Epidermal melanocyte (primary cell): ENCODE data around the gene TTC8.
"Not testable (repeated sequence)": the region's sequence is repeated elsewhere in the genome, so short reads cannot be mapped to it uniquely, and the experiment has no call there.

Source experiments
- DNase-seq: peaks from one replicate; pipeline ENCODE4 v3.0.0; 2011; ENCODE audit warnings: low spot score; ENCODE audit not compliant: insufficient read length

Gene TTC8

DNA sequence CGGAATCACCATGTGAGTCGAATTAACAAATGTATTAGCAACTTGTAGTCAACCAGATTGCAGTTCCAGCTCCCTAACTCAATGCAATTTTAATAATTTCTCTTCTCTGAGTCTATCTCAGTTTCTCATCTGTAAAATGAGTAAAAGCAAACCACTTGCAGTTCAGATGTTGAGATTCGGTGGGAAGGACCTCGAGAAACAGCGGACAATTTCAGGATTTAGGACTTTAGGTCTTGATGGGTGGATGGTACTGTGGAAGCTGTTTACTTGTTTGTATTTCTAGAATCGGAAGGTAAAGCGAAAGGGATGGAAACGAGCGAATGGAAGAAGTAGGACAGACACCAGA, 510 bp upstream of the TTC8 start:
- DNase-seq, result no peak

DNA sequence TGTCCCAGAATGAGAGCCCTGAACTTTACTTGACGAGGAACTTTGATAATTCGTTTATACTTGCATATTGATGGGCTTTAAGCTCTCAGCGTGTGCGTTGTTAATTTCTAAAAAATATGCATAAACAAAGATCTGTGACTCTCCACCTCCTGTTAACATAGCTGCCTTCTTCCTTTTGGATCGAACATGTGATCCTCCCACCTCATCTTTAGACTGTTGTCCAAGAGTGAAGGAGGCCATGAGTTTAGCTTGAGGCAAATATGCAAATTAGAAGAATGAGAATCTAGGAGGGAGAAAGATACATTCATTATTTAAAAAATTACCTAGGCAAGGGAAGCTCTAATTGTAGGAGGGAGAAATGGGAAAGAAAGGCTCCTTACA, 617 bp downstream of the TTC8 start:
- DNase-seq, result no peak

DNA sequence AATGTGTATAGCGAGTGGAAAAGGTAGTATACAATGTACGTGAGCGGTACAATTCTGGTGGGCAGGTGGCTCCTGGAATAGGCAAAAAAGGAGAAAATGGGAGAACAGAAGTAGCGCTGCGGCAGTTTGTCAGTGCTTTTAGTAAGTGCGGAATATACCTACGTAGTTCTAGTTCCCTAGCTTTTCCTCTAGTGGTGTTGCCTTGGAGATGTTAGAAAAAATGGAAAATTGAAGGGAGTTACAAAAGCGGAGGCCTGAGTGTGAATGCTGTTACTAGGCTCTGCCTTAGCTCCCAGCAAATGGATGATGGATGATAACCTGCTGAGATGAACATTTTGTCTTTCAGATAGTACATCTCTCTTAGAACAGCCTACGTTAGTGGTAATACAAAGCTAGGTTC, 1.1 kb downstream of the TTC8 start:
- DNase-seq, result no peak

DNA sequence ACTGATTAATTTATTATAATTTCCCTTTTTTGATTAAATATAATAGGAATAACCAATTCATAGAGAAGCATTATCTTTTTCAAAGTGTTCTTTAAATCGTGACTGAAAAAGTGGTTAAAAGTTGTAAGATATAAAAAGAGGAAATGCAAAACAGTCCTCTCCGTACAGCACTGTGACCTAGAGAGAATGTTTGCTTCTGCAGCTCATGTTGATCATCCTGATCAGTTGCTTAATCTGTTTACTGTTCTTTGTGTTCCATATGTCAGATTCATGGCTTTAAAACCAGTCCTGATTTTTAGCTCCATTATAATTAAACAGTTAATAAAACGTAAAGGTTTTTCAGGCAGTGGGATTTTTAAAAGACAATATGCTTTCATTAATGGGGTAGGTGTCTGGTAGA, 4.7 kb downstream of the TTC8 start:
- DNase-seq, result no peak

DNA sequence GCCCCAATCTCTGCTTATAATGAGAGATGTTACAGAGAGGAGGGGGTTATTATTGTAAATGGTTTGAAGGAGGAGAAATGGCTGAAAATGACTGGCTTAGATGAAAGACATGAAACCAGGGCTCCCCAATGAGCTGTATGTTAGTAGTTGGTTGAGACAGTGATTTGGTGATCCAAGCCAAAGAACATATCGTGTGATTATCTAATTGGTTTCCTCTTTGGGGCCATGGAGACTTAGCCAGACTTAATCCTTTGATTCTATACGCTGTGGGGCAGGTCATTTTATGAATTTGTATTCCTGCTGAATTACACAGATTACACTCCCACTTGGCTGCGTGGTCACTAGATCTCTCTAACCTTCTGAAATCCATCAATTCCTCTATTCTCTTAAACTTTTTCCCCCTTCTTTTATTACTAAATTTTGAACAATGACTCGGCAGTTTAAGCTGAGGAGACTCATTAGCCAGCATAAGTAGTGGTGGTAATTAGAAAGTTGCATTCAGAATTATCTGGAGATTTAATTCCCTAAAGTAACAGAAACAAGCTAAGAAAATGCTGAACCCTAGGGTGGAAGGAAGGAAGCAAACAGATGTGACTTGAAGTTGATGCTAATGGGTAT, 5.3 kb downstream of the TTC8 start:
- DNase-seq, result no peak

- no peak for DNase-seq
Observed at GRCh38 chr14:88831284-88831683, 6.8 kb downstream of the TTC8 start.

DNA sequence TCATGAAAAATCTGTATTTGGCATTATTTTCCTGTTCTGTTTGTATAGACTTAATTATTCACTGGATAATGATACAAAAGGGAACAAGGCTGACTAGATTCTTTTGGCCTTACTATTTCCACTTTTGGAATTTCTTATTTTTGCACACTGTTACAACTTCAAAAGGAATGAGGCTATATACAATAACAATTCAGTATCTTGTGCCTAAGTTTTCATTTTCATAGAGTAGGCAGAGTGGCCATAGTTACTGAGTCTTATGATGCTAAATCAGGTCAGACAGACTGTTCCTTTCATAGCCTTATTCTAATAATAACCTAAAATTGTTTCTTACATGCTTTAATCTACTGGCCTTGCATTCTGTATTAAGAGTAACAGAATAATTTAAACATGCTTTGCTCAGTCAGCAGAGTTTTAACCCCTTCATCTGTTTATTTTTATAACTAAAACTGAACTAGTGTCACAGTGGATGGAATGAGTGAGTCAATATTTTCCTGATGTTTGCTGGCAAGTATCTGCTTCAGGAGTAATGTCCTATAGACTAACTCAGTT, 10.5 kb downstream of the TTC8 start:
- DNase-seq, result no peak

DNA sequence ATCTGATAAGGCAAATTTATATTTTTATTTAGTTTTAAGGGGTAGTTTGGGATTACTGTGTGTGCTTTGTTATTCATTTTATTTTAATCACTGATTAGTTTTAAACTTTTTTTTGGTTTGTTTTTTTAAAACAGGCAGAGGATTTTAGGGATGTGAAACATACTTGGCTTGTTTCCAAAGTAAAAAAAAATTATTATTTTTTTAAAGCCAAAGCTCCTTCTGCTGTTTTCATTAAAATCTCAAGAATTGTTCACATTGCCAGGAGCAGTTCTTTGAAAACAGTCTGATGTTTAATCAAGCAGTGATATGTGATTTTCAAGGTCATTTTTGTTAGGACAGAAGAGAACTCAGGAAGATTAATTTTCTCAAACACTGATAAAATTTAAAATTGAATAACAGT, 11.2 kb downstream of the TTC8 start:
- no peak for DNase-seq

- DNase-seq, result no peak
Observed at GRCh38 chr14:88837495-88837894, 13.0 kb downstream of the TTC8 start.

GRCh38 chr14:88838015-88838414, 13.6 kb downstream of the TTC8 start:
- no peak for DNase-seq

DNA sequence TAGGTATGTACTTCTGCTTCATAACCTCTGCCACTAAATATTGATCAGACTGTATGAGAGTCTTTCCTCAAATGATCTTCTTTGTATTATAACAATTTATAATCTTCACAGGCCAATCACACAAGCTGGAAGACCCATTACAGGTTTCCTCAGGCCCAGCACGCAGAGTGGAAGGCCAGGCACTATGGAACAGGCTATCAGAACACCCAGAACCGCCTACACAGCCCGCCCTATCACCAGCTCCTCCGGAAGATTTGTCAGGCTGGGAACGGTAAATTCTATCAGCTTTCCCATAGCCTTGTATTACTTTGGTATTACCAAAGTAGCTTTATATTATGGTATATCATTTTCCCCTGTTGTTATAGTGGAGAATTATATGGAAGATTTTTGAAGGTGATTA, 16.5 kb downstream of the TTC8 start:
- DNase-seq, result no peak

- DNase-seq, result no peak
Observed at GRCh38 chr14:88841741-88842140, 17.3 kb downstream of the TTC8 start.

GRCh38 chr14:88842414-88842813, 18.0 kb downstream of the TTC8 start:
- DNase-seq, result no peak

DNA sequence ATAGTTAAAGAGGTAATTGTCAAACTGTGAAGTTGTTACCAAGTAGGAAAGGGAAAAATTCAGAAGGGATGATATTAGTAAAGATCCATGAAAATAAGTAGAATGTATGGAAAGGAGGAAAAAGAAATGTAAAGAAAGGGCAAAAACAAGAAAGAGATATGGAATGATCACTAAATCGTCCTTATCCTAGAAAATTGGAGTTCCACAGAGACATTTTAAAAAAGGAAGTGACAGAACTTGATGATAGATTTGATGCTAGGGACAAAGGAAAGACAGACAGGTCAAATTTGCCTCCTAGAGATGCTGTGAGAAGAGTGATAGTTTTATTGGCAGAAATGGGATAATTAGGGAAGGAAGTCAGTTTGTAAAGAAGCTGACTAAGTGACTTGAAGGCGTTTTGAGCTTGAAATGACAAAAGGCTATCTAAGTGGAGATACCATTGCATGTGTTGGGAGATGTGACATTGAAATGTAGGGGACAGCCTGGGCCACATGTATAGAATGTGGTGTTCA, 20.6 kb downstream of the TTC8 start:
- no peak for DNase-seq

DNA sequence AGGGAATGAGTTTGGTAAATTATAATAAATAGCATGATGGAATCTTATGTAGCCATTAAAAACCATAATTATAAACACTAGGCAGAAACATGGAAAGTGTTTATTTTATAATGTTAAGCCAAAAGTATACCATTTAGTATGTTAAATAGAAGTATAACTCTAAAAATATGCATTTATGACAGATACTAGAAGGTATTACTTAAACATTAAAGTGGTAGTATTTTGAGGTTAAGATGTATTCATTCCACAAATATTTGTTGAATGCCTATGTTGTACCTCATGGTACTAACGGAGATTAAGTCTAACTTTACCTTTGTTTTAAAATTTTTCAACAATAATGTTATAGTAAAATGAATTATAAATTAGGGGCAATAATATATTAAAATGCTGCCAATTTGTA, 24.1 kb downstream of the TTC8 start:
- DNase-seq, result no peak

DNA sequence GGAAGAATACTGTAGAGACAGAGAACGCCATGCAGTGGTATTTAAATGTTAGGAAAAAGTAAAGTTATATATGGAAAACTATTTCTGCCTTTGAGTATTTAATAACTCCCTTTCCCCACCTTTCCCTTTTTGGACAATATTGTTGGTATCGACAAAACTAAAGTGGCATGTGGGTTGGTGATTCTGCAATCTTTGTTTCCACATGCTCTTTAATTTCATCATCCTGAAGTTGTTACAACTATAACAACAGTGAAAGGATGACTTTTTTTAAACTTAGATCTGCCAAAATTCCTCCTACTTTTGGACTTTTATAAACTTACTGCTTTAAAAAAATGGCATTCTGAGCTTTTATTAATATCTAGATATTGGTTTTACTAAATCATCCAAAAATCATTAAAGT, 25.3 kb downstream of the TTC8 start:
- DNase-seq, result no peak

DNA sequence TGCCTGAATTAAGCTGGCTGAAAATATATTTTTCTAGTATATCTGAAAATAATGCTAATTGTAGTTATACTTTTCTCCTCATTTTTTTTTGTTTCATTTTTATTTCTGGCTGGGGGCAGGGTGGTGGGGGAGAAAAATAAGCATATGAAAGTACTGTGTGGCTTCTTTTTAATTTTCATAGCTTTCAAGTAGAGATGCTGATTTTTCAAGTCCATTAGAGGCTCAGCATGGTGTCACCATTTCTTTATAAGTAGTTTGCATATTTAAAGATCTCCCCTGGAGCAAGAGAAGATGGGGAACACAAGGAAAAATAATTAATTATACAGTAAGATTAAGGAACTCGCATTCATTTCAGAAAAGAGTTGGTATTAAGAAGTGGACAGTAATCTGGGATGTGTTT, 27.1 kb downstream of the TTC8 start:
- DNase-seq, result no peak

GRCh38 chr14:88852632-88853031, 28.2 kb downstream of the TTC8 start:
- DNase-seq, result no peak

- DNase-seq, result no peak
Observed at GRCh38 chr14:88853129-88853528, 28.7 kb downstream of the TTC8 start.

GRCh38 chr14:88856786-88857366, 32.4 kb downstream of the TTC8 start:
- no peak for DNase-seq

- not testable (repeated sequence) for DNase-seq
Observed at GRCh38 chr14:88857861-88858260, 33.4 kb downstream of the TTC8 start.

GRCh38 chr14:88859118-88859517, 34.7 kb downstream of the TTC8 start:
- DNase-seq, result not testable (repeated sequence)

GRCh38 chr14:88863167-88863566, 38.7 kb downstream of the TTC8 start:
- DNase-seq, result no peak
